ENCODE measurements around the gene NOTCH3. TPM values are rescaled to one million over a fixed set of nuclear protein-coding genes. Genes with fewer than 3 reads are reported as not detected.

Gene NOTCH3
- total RNA-seq, 1 experiment from 2014 or later, result 164 TPM

GRCh38 chr19:15178629-15179308 is 22.0 kb downstream of the NOTCH3 start:
- no peaks in the 10 kb centered on the region for H3K9me3 Mint-ChIP-seq
- H3K27me3 ChIP-seq (ENCODE audit: insufficient read depth, low read length), result no peaks in the 10 kb centered on the region
- no peaks in the 10 kb centered on the region for H3K23me2 ChIP-seq (ENCODE audit: insufficient read length, low read depth, low read length, poor library complexity, severe bottlenecking)
- no peak overlapping the region for H4K5ac ChIP-seq (ENCODE audit: insufficient read length, low read depth, low read length)
- no peak overlapping the region for H3K56ac ChIP-seq (ENCODE audit: insufficient read length, low read depth, low read length)
- no peak overlapping the region for H3K4ac ChIP-seq (ENCODE audit: low read depth, low read length)
- no peak overlapping the region for H2BK20ac ChIP-seq (ENCODE audit: low read depth, low read length, poor library complexity, severe bottlenecking)
- H2BK12ac ChIP-seq (ENCODE audit: insufficient read length, low read depth, low read length), result no peak overlapping the region
- WGBS (ENCODE audit: extremely low coverage, insufficient read length, low lambda C conversion rate), result no CpG with 5 or more reads among the region's 33 CpGs
- H3K18ac ChIP-seq (ENCODE audit: insufficient read length, low read depth, low read length), result no peak overlapping the region
- H3K9ac ChIP-seq (ENCODE audit: extremely low read depth, insufficient read length, low read length), result no peak overlapping the region
- no peaks in the 10 kb centered on the region for H3K27me3 Mint-ChIP-seq (ENCODE audit: low read depth)
- no peak overlapping the region for H3T11ph ChIP-seq (ENCODE audit: low read length)
- H3K14ac ChIP-seq (ENCODE audit: insufficient read depth, low read length), result no peak overlapping the region
- no peaks in the 10 kb centered on the region for H3K9me3 ChIP-seq (ENCODE audit: control insufficient read depth, low read depth, low read length)
- H3K4me3 Mint-ChIP-seq, result peak overlapping the region in 1 of 2 experiments; percentile 51; a peak in 1 of 5 replicates
- no peak overlapping the region for H2AK5ac ChIP-seq (ENCODE audit: insufficient read length, low read length)
- peaks cover 27 to 77% (median 68%) of the 10 kb centered on the region in 3 experiments for H3K36me3 Mint-ChIP-seq (ENCODE audit: insufficient read depth in 1 of 3, low read depth in 3 of 3)
- H3K4me1 ChIP-seq (ENCODE audit: insufficient read depth, low read length), result no peaks in the 10 kb centered on the region
- H3K4me2 ChIP-seq (ENCODE audit: insufficient read depth, insufficient read length, low read length), result no peak overlapping the region
- H3K27ac ChIP-seq (ENCODE audit: insufficient read length, low read depth, low read length), result no peak overlapping the region
- H3K27ac Mint-ChIP-seq, result no peak overlapping the region; a peak in 1 of 7 replicates
- H4K91ac ChIP-seq (ENCODE audit: insufficient read length, low read depth, low read length), result no peak overlapping the region
- TF ChIP-seq CTCF (conservative IDR thresholded peaks at IDR 0.05), result no peak
- H3K79me1 ChIP-seq (ENCODE audit: insufficient read depth, low read depth, low read length, poor library complexity, severe bottlenecking), result no peaks in the 10 kb centered on the region
- no peaks in the 10 kb centered on the region for H4K20me1 ChIP-seq (ENCODE audit: control insufficient read depth, insufficient read depth, insufficient read length)
- H3K23ac ChIP-seq (ENCODE audit: insufficient read length, low read depth, low read length), result no peak overlapping the region
- no peaks in the 10 kb centered on the region for H3K79me2 ChIP-seq (ENCODE audit: insufficient read depth, low read length)
- no peak overlapping the region for H2AFZ ChIP-seq (ENCODE audit: low read length)
- DNase-seq, result peak; percentile 76
- H2BK15ac ChIP-seq (ENCODE audit: low read depth, low read length), result no peak overlapping the region
- no peak overlapping the region for H4K8ac ChIP-seq (replicated peaks; ENCODE audit: insufficient read length, low read depth, low read length)
- no peak overlapping the region for H2BK120ac ChIP-seq (ENCODE audit: low read depth, low read length, poor library complexity, severe bottlenecking)
- H3K4me1 Mint-ChIP-seq, result peaks cover 4 to 16% of the 10 kb centered on the region in 2 experiments
- H2BK5ac ChIP-seq (ENCODE audit: insufficient read length, low read length), result no peak overlapping the region

Data from H9 (cell line).